Hippocampal formation (tissue), 2 donors: Measurements from ENCODE around the gene TGM2.

Experiments used
- DNase-seq, 2 donors: peaks; one replicate each; lab custom pipeline; 2025; lab: John Stamatoyannopoulos, UW

Gene TGM2

GRCh38 chr20:38132156-38132909 lies 32.7 kb downstream of the TGM2 start:
- DNase-seq, result no peak

GRCh38 chr20:38131588-38132121 lies 33.4 kb downstream of the TGM2 start:
- no peak for DNase-seq

DNA sequence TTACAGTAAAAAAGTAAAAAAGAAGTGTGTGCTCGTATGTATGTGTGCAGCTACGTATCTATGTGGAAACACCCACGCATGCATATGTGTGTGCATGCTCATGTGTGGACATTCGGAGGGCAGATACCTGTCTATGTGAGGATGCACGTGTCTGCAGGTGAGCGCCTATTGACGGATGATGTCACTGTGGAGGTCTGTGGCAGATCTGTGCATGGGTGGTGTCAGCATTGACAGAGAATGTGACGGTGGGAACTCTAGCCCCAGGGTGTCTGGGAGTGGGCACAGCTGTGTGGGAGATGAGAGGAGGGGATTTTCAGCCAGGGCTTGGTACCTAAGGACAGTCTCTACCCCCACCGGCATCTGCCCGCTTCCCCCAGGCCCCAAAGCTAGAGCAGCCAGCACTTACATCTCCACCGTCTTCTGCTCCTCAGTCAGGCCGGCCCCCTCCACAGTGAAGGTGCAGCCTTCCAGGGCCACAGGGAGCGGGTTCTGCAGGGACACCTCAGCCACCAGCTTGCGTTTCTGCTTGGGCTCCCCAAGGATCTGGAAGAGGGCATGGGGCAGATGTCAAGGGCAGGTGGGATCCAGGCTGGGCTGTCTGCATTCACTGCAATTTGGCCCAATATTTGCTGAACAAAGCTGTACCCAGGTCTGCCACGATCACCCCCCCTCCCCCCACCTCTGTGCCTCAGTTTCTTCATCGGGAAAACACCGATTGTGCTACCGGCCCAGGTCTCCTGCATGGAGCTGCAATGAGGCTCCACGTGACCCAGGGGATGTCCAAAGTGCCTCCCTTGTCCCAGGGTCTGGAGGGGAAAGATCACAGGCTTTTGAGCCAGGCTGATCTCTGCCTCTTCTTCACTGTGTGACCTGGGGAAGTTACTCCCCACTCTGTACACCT lies 34.1 kb downstream of the TGM2 start:
- no peak for DNase-seq

DNA sequence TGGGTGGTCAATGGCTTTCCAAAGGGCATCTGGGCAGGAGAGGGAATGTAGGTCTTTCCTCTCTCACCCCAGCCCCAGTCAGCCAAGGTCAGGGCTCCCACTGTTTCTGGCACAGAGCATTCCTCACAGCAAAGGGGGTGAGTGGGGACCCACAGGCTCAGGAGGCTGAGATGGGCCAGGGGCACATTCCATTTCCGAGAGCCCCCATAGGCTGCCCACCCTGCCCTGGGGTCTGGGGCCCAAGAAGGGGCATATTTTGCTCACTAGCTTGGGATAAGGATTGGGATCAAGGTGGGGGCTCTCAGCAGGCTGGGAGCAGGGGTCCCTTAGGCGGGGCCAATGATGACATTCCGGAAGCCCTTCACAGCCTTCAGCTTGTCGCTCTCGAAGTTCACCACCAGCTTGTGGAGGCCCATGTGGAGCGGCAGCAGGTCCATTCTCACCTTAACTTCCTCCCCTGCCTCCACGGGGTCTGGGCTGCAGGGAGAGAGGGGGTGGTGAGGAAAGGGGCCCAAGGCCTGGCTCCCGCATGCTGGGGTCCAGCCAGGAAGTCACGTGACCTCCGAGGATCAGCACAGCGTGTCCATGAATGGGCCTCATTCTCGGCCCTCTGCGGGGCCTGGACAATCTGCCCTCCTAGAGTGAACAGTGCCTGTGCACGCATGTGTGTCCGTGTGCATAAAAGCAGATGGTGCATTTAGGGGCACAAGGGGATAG lies 35.0 kb downstream of the TGM2 start:
- no peak for DNase-seq

- no peak for DNase-seq
Observed at GRCh38 chr20:38129248-38129865, 35.7 kb downstream of the TGM2 start.

DNA sequence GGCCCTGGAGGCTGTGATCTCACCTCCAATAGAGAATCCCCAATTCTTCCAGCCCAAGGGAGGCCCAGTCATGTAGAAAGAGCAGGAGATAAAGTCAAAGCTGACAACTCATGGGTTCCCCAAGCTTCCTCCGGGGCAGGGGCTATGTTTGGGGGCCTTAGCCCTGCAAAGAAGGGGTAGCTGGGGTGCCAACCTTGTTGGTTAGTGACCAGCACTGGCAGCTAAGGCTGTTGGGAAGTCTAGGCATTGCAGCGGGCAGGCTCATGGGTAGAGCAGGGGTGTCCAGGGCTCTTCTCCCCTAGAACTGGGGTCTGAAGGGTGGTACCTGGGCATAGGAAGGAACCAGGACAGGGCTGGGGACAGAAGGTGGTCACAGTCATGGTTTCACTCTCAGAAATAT lies 36.4 kb downstream of the TGM2 start:
- DNase-seq, result no peak

DNA sequence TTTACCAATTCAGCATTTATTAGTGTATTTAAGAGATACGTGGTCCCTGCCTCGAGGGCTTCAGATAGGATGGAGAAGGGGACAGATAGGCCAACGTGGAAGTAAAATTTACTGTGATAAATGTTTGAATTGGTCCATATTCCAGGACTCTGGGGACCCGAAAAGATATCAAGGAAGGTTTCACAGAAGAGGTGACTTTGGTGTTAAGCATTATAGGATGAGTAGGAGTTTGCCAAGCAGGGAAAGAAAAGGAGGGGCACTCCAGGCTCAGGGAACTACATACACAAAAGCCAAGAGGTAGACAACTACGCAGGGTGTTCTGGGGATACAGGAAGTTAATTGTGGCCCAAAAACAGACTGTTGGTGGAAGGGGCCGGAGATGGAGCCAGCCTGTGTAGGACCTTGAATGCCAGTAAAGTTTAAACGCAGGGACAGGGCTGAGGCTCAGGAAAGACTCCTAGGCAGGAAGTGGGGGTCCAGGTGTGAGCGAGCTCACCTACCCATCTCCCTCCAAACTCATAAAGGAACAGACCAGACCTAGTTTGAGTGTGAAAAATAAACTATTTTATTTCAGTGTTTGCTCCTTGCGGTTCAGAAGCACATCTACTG lies 37.0 kb downstream of the TGM2 start:
- no peak for DNase-seq

GRCh38 chr20:38126932-38127621 lies 38.0 kb downstream of the TGM2 start:
- DNase-seq, result no peak

GRCh38 chr20:38126146-38126921 lies 38.7 kb downstream of the TGM2 start:
- DNase-seq, result no peak

- DNase-seq, result no peak
Observed at GRCh38 chr20:38125157-38126056, 39.7 kb downstream of the TGM2 start.

- DNase-seq, result no peak
Observed at GRCh38 chr20:38123021-38123587, 42.0 kb downstream of the TGM2 start.

GRCh38 chr20:38121741-38122140 lies 43.3 kb downstream of the TGM2 start:
- DNase-seq, result no peak

DNA sequence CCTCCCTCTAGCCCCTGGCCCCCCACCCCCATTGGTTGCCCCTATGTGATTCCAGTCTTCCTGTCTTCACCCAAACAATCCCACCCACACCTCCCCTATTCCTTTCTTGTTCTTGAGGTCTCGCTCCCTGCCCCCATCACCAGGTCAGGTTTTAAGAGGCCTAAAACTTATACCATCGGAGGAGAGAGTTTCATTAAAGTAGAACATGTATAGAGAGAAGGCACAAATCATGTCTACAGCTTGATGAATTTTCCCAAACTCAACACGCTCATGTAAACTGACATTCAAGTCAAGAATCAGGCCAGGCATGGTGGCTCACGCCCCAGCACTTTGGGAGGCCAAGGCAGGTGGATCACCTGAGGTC lies 44.5 kb downstream of the TGM2 start:
- DNase-seq, result no peak

DNA sequence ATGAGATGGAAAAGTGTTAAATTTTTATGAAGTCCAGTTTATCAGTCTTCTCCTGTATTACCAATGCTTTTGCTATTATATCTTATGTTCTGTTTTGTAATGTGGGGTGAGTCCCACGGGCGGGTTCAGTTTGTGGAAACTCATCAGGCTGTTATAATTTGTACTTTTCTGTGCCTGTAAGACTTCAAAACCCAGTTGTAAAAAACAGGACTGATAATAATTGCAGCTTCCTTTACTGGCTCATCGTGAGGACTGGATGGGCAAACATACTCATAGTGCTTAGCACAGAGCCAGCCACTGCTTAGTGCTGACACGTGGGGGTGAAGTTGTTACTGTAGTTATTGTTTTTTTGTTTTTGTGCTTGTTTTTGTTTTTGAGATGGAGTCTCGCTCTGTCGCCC lies 45.6 kb downstream of the TGM2 start:
- DNase-seq, result no peak

GRCh38 chr20:38117635-38118034 lies 47.4 kb downstream of the TGM2 start:
- DNase-seq, result no peak

GRCh38 chr20:38117205-38117604 lies 47.9 kb downstream of the TGM2 start:
- no peak for DNase-seq

GRCh38 chr20:38116409-38117165 lies 48.5 kb downstream of the TGM2 start:
- no peak for DNase-seq

DNA sequence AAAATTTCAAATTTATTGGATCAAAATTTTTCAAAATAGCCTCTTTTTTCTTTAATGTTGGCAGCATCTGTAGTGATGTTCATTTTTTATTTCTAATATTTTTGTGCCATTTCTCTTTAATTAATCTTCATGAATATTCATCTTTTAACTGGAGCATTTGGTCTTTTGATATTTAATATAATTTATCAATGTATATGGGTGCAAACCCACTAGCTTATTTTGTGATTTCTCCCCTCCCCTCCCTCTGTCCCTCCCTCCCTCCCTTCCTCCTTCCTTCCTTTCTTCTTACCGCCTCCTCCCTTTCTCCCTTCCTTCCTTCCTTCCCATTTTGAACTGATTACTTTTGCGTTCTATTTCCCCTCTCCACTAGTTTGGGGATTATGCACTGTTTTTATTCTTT lies 49.2 kb downstream of the TGM2 start:
- DNase-seq, result no peak
